Measurements from ENCODE around the gene RNF215.
"Not testable (repeated sequence)": the region's sequence is repeated elsewhere in the genome, so short reads cannot be mapped to it uniquely, and the experiment has no call there.

The RNF215 gene

GRCh38 chr22:30356449-30357235 is 30.6 kb downstream of the RNF215 start, which contains the start of the genes CCDC157 and SF3A1:
Gene CCDC157 (plus strand): TSS chr22:30357007. CDS start chr22:30366001, 8,994 bp downstream.
Gene SF3A1 (minus strand): TSS chr22:30356894. CDS start chr22:30356792, 102 bp downstream.
- H3K27me3 ChIP-seq (ENCODE audit: low read depth, low read length): no peaks in the 10 kb centered on the region
- H3K4me3 ChIP-seq (ENCODE audit: low read depth in 1 of 2, low read length in 2 of 2): peak within 1 kb of the TSS; percentile 97 to 98
- H3K27ac ChIP-seq (ENCODE audit: low read length): peak within 1 kb of the TSS; percentile 86
- peaks cover 14 to 15% of the 10 kb centered on the region in 2 donors for H3K36me3 ChIP-seq (ENCODE audit: control insufficient read depth in 1 of 2, insufficient read depth in 2 of 2, low read length in 2 of 2)
- no peaks in the 10 kb centered on the region for H3K9me3 ChIP-seq (ENCODE audit: control insufficient read depth in 1 of 2, low read length in 2 of 2)
- peaks cover 8 to 42% of the 10 kb centered on the region in 2 donors for H3K4me1 ChIP-seq (ENCODE audit: control insufficient read depth in 1 of 2, insufficient read depth in 2 of 2, low read length in 2 of 2)

- Histone ChIP-seq H3K4me1 (ENCODE audit: control insufficient read depth in 1 of 2, insufficient read depth in 2 of 2, low read length in 2 of 2) (peaks cover 8 to 42% of the 10 kb centered on the region in 2 donors), H3K9me3 (ENCODE audit: control insufficient read depth in 1 of 2, low read length in 2 of 2) (no peaks in the 10 kb centered on the region), H3K4me3 (ENCODE audit: low read depth in 1 of 2, low read length in 2 of 2) (peak overlapping the region; percentile 97 to 98), H3K27me3 (ENCODE audit: low read depth, low read length) (no peaks in the 10 kb centered on the region), H3K27ac (ENCODE audit: low read length) (no peak overlapping the region), H3K36me3 (ENCODE audit: control insufficient read depth in 1 of 2, insufficient read depth in 2 of 2, low read length in 2 of 2) (peaks cover 24 to 25% of the 10 kb centered on the region in 2 donors)
Observed at GRCh38 chr22:30354644-30355043, 32.6 kb downstream of the RNF215 start.

GRCh38 chr22:30351226-30351625 is 36.0 kb downstream of the RNF215 start:
- Histone ChIP-seq H3K4me1 (ENCODE audit: control insufficient read depth in 1 of 2, insufficient read depth in 2 of 2, low read length in 2 of 2) (peaks cover 8 to 44% of the 10 kb centered on the region in 2 donors), H3K9me3 (ENCODE audit: control insufficient read depth in 1 of 2, low read length in 2 of 2) (no peaks in the 10 kb centered on the region), H3K27me3 (ENCODE audit: low read depth, low read length) (no peaks in the 10 kb centered on the region), H3K27ac (ENCODE audit: low read length) (no peak overlapping the region), H3K36me3 (ENCODE audit: control insufficient read depth in 1 of 2, insufficient read depth in 2 of 2, low read length in 2 of 2) (peaks cover 33 to 49% of the 10 kb centered on the region in 2 donors), H3K4me3 (ENCODE audit: low read depth in 1 of 2, low read length in 2 of 2) (no peak overlapping the region)

GRCh38 chr22:30348809-30349208 is 38.4 kb downstream of the RNF215 start:
- Histone ChIP-seq H3K36me3 (ENCODE audit: control insufficient read depth in 1 of 2, insufficient read depth in 2 of 2, low read length in 2 of 2) (peaks cover 58 to 73% of the 10 kb centered on the region in 2 donors), H3K4me1 (ENCODE audit: control insufficient read depth in 1 of 2, insufficient read depth in 2 of 2, low read length in 2 of 2) (peaks cover 0 to 20% of the 10 kb centered on the region in 2 donors), H3K27ac (ENCODE audit: low read length) (no peak overlapping the region), H3K4me3 (ENCODE audit: low read depth in 1 of 2, low read length in 2 of 2) (no peak overlapping the region), H3K9me3 (ENCODE audit: control insufficient read depth in 1 of 2, low read length in 2 of 2) (no peaks in the 10 kb centered on the region), H3K27me3 (ENCODE audit: low read depth, low read length) (no peaks in the 10 kb centered on the region)

- H3K36me3 ChIP-seq (ENCODE audit: control insufficient read depth in 1 of 2, insufficient read depth in 2 of 2, low read length in 2 of 2): peaks cover 62 to 77% of the 10 kb centered on the region in 2 donors
- no peak overlapping the region for H3K27ac ChIP-seq (ENCODE audit: low read length)
- peaks cover 0 to 18% of the 10 kb centered on the region in 2 donors for H3K4me1 ChIP-seq (ENCODE audit: control insufficient read depth in 1 of 2, insufficient read depth in 2 of 2, low read length in 2 of 2)
- H3K27me3 ChIP-seq (ENCODE audit: low read depth, low read length): no peaks in the 10 kb centered on the region
- H3K9me3 ChIP-seq (ENCODE audit: control insufficient read depth in 1 of 2, low read length in 2 of 2): no peaks in the 10 kb centered on the region
- no peak overlapping the region for H3K4me3 ChIP-seq (ENCODE audit: low read depth in 1 of 2, low read length in 2 of 2)
Observed at GRCh38 chr22:30348404-30348803, 38.8 kb downstream of the RNF215 start.

GRCh38 chr22:30347255-30347892 is 39.8 kb downstream of the RNF215 start:
- no peaks in the 10 kb centered on the region for H3K9me3 ChIP-seq (ENCODE audit: control insufficient read depth in 1 of 2, low read length in 2 of 2)
- no peaks in the 10 kb centered on the region for H3K27me3 ChIP-seq (ENCODE audit: low read depth, low read length)
- H3K4me3 ChIP-seq (ENCODE audit: low read depth in 1 of 2, low read length in 2 of 2): no peak overlapping the region
- no peak overlapping the region for H3K27ac ChIP-seq (ENCODE audit: low read length)
- peaks cover 65 to 81% of the 10 kb centered on the region in 2 donors for H3K36me3 ChIP-seq (ENCODE audit: control insufficient read depth in 1 of 2, insufficient read depth in 2 of 2, low read length in 2 of 2)
- H3K4me1 ChIP-seq (ENCODE audit: control insufficient read depth in 1 of 2, insufficient read depth in 2 of 2, low read length in 2 of 2): peaks cover 0 to 10% of the 10 kb centered on the region in 2 donors

- Histone ChIP-seq H3K27me3 (ENCODE audit: low read depth, low read length) (no peaks in the 10 kb centered on the region), H3K4me1 (ENCODE audit: control insufficient read depth in 1 of 2, insufficient read depth in 2 of 2, low read length in 2 of 2) (peaks cover 0 to 8% of the 10 kb centered on the region in 2 donors), H3K4me3 (ENCODE audit: low read depth in 1 of 2, low read length in 2 of 2) (no peak overlapping the region), H3K9me3 (ENCODE audit: control insufficient read depth in 1 of 2, low read length in 2 of 2) (no peaks in the 10 kb centered on the region), H3K36me3 (ENCODE audit: control insufficient read depth in 1 of 2, insufficient read depth in 2 of 2, low read length in 2 of 2) (peaks cover 73 to 91% of the 10 kb centered on the region in 2 donors), H3K27ac (ENCODE audit: low read length) (no peak overlapping the region)
Observed at GRCh38 chr22:30344447-30345200, 42.6 kb downstream of the RNF215 start.

- no peaks in the 10 kb centered on the region for H3K4me1 ChIP-seq (ENCODE audit: control insufficient read depth in 1 of 2, insufficient read depth in 2 of 2, low read length in 2 of 2)
- no peaks in the 10 kb centered on the region for H3K9me3 ChIP-seq (ENCODE audit: control insufficient read depth in 1 of 2, low read length in 2 of 2)
- H3K27ac ChIP-seq (ENCODE audit: low read length): no peak overlapping the region
- H3K36me3 ChIP-seq (ENCODE audit: control insufficient read depth in 1 of 2, insufficient read depth in 2 of 2, low read length in 2 of 2): peaks cover 90 to 99% of the 10 kb centered on the region in 2 donors
- no peak overlapping the region for H3K4me3 ChIP-seq (ENCODE audit: low read depth in 1 of 2, low read length in 2 of 2)
- no peaks in the 10 kb centered on the region for H3K27me3 ChIP-seq (ENCODE audit: low read depth, low read length)
Observed at GRCh38 chr22:30340911-30341685, 46.1 kb downstream of the RNF215 start.

- Histone ChIP-seq H3K27ac (ENCODE audit: low read length) (no peak overlapping the region), H3K9me3 (ENCODE audit: control insufficient read depth in 1 of 2, low read length in 2 of 2) (no peaks in the 10 kb centered on the region), H3K4me3 (ENCODE audit: low read depth in 1 of 2, low read length in 2 of 2) (no peak overlapping the region), H3K36me3 (ENCODE audit: control insufficient read depth in 1 of 2, insufficient read depth in 2 of 2, low read length in 2 of 2) (peaks cover 89 to 99% of the 10 kb centered on the region in 2 donors), H3K27me3 (ENCODE audit: low read depth, low read length) (no peaks in the 10 kb centered on the region), H3K4me1 (ENCODE audit: control insufficient read depth in 1 of 2, insufficient read depth in 2 of 2, low read length in 2 of 2) (no peaks in the 10 kb centered on the region)
Observed at GRCh38 chr22:30338802-30339201, 48.4 kb downstream of the RNF215 start.

GRCh38 chr22:30338341-30338740 is 48.9 kb downstream of the RNF215 start:
- not testable (repeated sequence) for H3K27me3 ChIP-seq (ENCODE audit: low read depth, low read length); H3K9me3 ChIP-seq (ENCODE audit: control insufficient read depth in 1 of 2, low read length in 2 of 2); H3K4me3 ChIP-seq (ENCODE audit: low read depth in 1 of 2, low read length in 2 of 2); H3K27ac ChIP-seq (ENCODE audit: low read length); H3K4me1 ChIP-seq (ENCODE audit: control insufficient read depth in 1 of 2, insufficient read depth in 2 of 2, low read length in 2 of 2)
- peaks cover 89 to 99% of the 10 kb centered on the region in 2 donors for H3K36me3 ChIP-seq (ENCODE audit: control insufficient read depth in 1 of 2, insufficient read depth in 2 of 2, low read length in 2 of 2)

Measured in muscle layer of duodenum (tissue), 2 donors.